NCI-H748 treated with DMSO at 0.1 percent for 48 hours (cell line): ENCODE results near the gene KRT74.

Experiments used
- DNase-seq: peaks from one replicate; lab custom pipeline; 2025; lab: John Stamatoyannopoulos, UW

The KRT74 gene

DNA sequence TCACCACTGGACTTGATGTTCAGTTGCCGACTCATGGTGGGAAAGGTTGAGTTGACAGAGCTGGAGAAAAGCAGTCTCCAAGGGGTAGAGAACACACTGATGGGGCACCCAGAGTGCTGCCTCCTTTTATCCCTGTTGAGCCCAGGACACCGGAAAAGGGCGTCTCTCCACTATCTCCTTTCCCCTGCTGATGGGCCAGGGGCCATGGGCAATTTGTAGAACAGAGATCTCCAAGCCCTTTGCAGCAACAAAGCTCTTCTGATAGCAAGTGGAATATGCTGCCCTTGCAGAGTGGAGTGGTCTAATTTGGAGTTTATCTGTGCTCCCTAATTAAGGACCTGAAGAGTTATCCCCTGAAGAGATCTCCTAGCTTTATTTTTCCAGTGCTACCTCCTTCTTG, at the start of gene KRT74:
TSS of gene KRT74 (minus strand) at position 101 of the 400 bp plus-strand sequence. CDS start at position 35, 66 bp downstream.
- DNase-seq, result no peak

DNA sequence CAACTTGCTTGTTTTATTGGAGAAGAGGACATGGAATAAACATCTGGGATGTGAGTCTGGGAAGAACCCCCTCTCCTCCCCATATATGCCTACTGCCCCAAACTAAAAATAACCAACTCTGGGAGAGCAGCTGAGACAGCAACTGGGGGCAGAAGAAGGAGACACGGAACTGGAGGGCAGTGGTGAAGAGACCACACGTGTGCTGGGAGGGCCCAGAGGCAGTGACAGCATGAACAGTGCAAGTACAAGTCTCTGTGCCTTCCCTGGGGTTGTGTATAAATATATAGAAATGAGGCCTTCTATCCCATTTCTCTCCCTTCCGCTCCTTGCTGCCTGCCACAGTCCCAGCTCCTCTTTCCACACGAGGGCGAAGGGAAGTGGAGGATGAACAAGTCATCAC, 48.7 kb upstream of the KRT74 start:
- DNase-seq, result no peak

DNA sequence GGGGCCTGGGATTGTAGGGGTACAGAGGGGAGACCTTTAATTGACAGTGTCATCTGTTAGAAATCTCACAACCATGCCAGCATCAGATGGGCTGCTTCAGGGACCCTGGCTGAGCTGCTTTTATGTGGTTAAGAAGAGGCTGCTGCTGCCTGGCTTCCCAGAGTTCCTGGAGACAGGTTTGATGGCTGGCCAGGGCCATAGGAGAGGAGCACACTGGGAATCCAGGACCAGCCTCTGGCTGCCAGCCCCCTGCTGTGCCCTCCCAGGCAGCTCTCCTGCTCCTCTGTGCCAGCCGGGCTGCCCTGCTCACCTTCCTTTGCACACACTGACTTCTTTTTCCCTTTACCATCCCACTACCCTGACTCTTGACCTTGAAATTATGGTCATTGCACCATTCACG, 45.2 kb upstream of the KRT74 start:
- DNase-seq, result no peak

DNA sequence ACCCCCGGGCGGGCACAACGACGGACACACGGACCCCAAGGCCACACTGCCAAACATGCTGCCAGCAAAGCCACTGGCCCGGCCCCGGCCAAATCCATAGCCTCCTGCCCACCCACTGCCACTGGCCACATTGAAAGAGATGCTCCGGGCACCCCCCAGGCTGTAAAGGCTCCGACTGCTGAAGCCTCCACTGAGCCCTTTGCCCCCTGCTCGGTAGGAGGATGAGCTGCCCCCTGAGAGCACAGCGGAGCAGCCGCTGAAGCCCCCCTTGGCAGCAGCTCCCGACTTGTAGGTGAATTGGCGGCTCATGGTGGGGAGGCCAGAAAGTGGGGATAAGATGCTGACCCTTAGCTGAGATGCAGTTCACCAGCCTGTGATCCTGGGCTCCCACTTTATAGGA, 44.6 kb upstream of the KRT74 start, which contains the start of gene KRT73:
TSS of gene KRT73 (minus strand) at position 344 of the 400 bp plus-strand sequence. CDS start at position 309, 35 bp downstream.
- no peak for DNase-seq

DNA sequence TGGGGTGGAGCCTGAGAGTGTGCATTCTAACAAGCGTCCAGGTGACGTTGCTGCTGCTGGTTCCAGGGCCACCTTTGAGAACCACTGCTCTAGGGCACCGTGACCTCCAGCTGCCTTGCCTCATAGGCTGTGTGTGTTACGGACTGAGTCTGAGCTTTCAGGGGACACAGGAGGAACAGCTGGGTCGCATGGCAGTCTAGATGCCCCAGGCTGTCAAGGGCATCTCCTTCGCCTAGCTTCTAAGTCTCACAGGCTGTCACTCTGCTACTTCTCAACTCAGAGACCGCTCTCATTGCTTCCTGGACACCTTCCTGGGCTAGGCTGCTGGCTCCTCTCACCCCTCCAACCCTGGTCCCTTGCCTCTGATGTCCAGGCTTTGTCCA, 43.8 kb upstream of the KRT74 start:
- no peak for DNase-seq

DNA sequence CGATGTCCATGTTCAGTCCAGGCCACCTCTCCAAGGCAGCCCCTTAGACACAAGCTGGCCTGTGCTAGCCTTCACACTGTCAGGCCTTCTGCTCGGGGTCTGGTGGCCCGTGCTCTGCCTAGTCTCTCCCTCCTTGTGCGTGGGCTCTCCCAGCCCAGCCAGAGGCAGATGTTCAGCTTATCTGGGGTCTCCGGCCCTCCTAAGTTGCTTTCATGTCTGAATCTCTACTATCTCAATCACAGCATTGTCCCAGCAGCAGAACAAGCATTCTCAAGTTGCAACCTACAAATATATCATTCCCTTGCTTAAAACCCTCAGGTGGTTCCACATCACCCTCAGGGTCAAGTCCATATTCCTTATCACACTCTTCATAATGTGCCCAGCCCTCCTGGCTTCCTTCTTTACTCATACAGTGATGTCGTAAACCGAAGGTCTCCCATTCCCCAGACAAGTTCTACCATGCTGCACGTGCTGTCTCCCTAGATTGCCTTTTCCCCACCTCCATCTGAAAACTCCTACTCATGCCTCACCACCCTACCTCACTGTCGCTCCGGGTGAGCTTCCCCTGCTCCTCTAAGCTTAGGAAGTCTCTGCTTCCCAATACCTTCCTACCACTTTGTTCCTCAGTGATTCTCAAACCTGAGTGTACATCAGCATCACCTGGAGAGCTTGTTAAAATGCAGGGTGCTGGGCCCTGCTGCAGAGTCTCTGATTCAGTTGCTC, 43.2 kb upstream of the KRT74 start:
- DNase-seq, result no peak

DNA sequence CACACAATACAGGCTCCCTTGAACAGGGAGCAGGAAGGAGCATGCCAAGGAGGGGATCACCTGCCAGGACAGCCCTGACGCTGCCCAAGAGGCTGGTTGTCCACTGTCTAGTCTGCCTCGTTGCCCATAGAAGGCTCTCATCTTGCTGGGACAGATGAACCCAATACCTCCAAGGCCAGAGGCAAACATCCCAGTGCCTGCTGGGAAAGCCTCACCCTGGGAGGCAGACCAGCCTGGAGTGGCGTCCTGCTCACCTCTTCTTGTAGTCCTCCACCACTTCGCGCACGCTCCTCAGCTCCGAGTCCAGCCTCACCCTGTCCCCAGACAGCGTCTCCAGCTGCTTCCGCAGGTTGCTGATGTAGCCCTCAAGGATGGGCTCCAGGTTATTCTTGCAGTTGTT, 42.3 kb upstream of the KRT74 start:
- no peak for DNase-seq

DNA sequence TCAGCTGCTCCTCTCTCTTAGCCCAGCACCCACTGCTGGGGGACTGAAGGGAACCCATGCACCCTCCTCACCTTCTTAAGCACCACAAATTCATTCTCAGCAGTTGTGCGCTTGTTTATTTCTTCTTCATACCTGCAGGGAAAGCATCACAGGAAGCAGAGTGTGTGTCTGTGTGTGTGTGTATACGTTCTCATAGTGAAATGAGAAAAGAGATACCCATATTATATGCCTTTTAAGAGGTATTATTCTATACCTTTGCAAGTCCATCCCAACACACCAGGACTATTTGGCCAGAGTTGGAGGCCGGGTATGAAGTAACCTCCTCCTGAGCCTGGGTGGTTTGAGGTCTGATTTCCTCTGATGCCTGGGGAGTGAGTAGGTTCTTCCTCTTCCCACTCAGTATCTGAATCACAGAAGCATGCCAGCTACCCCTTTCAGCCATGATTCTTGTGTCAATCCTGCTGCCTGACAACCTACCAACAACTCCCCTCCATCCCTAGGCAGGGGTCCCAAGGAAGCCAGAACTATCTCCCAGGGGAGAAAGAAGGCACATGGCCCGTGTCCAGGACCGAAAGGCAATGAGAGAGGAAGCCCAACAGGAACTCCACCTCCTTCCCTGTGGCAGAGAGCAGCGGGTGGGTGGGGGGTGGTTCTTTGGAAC, 41.7 kb upstream of the KRT74 start:
- DNase-seq, result no peak

DNA sequence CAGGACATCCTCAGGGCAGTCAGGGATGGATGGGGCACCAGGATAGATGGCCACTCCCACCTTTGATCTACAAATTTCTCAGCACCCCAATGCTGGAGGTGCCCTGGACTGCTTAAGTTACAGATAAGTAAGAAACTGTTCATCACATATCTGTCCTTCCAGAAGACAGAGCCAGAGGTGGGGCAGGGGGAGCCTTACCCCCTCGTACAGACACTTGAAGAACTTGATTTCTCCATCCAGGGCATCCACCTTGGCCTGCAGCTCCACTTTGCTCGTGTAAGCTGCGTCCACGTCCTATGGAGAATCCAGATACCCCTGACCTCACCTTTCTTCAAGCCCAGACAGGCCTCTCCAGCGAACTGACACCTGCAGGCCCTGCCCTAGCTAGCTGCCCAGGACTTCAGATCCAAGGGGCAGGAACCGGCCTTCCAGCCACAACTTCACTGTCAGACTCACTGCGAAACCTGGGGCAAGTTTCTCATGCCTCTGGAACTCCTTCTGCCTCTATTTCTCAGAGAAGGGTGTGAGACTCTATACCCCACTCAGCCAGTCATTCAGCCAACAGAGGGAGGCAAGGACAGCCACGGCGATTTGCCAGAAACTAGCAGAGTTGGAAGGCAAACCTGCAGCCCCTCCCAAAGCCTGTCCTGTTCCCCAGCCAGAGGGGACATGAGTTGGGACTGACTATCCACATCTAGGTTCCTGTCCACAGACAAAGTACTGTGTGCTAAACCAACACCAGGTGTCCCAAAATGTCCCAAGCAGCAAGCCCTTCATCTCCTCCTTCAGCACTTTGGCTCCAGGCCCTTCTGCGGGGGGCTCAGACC, 41.0 kb upstream of the KRT74 start:
- DNase-seq, result no peak

DNA sequence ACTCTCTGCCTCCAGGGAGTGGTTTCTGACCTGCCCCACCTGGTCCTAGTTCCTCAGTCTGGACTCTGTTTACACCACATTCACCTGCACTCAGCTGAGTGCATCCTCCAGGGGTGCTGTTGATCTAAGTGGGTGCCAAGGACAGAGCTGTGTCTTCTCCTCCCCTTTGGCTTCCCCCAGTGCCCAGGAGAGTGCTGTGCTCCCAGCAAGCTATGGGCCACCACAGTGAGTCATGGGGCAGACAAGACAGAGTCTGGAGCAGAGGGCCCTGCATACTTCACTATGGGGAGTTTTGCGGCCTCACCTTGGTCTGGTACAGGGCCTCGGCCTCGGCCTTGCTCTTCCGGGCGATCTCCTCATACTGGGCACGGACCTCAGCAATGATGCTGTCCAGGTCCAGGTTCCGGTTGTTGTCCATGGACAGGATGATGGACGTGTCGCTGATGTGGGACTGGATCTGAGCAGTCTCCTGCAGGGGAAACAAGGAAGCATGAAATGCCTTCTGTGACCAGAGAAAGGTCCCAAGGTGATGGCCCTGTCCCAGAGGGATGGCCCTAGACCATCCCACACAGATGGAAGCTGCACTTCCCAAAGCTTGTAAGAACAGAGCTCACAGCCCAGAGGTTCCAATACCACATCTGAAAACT, 39.9 kb upstream of the KRT74 start:
- no peak for DNase-seq

DNA sequence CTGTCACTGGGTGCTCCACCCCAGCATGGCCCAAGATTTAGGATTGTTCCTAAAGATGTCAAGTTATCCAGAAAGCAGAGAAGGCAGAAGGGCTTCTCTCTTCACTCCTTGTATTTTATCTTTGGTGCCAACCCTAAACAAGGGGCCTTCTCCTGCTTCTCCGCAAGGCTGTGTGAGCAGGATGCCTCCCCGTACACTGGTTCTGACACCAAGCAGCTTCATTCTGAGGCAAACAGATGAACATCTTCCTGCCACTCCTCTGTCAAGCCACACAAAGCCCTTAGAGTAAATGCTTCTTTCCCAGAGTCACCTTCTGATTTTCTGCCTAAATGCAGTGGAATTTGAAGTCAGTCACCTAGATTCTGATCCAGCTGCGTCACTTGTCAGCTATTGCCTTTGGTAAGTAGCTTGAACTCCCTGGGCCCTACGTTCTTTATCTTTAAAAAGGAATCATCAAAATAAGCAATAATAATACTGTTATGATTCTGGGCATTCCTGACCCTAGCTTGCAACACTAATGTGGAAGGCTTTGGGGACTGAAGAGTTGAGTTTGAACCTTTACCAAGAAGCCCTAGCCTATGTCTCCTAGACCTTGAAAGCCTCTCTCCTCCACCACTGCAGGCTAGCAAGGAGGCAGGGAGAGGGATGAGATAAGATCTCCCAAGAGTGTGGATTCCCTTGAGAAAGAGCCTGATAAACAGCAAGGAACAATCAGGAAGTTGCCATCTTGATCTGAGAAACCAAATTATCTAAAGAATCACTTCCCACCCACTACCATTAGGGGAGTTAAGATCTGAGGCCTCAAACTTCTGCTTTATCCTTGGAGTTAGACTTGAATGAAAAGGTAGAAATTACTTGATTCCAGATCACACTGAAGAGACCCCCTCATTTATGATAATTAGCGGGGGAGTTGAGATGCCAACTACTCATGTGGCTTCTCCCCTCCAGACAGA, 39.1 kb upstream of the KRT74 start:
- no peak for DNase-seq

DNA sequence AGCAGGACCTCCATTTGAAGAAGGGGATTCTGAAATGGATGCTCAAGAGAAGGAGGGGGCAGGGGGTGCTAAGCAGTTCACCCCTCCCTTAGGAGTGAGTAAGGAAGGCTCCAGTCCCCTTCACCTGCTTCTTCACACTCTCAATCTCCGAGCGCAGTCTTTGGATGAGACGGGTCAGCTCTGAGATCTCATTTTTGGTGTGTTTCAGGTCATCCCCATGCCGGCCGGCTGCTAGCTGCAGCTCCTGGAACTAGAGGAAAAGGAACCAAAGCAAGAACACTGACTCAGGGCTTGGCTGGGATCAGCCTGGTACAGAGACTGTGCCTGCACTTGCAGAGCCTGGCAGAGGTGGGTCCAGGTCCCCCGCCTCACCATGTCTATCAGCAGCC, 37.4 kb upstream of the KRT74 start:
- DNase-seq, result no peak

DNA sequence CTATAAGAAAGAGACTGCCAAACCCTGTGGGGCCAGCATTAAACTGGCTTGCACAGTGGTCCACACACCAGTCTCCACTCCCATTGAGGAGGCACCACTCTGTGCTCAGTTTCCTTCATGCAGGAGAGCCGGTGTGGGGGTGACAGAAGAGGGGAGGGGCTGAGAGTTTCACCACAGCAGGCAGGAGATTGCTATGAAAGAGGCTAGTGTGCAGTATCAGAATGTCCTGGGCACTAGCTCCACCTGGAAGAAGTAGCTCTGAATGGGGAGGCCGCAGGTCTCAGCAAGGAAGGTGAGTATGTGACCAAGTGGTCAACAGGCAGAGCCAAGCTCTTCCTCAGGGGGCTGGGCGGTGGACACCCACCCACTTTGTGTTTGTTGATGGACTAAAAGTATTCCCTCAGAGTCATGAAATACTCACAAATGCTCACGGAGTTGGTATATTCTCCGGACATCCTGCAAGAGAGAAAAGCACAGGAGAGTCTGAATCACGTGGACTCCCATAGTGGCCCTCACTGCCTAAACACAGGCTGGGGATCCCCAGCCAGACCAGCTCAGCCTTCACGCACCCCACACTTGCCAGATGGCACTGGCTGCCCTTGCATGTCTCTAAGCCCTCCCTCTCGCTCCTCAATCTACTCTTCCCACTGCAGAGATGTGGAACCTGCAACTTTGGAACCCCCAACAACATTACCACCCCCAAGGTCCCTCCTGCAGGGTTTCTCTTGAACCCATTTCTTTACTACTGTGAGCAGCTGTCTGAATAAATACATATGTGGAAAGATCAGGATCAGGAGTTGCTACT, 35.4 kb upstream of the KRT74 start:
- DNase-seq, result no peak

DNA sequence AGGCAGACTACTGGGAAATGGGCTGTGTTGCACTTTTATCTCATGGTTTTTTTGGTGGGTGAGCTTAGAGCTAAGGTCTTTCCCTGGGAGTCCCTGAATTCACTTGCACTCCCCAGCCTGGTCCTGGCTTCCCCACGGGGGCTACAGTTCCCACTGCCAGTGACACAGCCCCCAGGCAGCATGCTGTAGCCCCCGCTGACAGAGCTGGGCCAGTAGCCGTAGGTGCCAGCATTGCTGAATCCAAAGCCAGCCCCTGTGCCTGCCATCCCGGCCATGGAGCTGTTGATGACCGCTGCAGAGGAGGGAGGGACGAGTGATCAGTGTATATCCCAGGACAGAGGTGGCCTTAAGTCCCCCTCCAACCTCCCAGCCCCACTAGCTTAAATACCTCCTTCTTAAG, 34.5 kb upstream of the KRT74 start:
- no peak for DNase-seq

DNA sequence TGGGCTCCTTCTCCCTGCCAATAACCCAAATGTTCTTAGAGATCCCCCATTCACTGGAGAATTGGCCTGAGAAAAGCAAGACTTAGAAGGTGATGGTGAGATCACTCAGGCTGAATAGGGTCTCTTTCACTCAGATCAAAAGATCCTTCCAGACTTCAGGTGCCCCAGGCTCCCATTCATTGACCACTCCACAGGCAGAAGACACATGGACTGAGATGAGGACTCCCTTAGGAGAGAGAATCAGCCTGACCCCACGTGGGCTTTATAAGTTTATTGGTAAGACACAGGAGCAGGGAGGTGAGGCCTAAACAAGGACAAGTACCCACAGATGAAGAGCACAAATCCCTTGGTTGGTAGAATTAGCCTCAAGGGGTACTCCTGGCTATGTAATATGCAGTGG, 33.7 kb upstream of the KRT74 start:
- DNase-seq, result no peak

DNA sequence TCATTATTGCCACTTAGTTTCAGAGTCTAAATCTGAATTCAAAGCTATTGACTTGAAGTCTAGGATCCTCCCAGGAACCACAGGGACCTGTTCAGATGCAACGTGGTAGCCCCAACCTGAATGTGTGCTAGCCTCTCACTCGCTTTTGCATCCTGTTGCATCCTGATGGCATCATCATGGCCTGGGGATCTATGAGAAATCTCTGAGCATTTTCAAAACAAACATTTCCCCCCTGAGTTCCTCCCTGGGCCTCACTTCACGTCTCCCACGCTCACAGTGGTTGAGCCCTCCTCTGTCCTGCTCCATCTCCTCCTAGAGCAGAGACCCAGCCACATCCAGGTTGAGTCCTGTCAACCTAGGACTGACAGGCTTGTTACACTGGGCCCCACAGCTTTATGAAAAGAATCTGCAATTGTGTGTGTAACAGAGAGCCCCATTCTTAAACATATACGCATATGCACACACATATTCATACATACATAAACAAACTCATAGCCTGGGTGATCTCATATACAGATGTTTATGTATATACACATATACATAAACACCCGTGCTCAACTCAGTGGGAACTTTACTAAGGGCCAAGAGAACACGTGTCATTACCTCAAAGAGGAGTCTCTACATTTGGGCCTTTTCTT, 33.1 kb upstream of the KRT74 start:
- DNase-seq, result no peak

DNA sequence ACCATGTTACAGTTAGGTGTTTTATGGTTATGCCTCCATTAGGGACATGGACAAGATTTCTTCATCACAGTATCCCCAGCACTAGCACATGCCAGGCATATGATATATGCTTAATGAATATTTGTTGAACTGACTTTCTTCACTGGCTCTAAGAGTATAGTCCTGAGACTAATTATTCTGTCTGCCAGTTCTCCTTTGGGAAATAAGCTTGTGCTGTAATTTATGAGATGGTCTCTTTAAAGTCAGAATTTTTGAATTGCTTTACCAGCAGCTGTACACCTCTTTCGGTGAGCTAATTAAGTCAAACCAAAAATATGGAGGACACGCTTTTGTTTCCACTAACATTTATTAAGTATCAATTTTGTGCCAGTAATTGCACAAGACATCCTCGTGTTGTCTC, 32.5 kb upstream of the KRT74 start:
- no peak for DNase-seq

DNA sequence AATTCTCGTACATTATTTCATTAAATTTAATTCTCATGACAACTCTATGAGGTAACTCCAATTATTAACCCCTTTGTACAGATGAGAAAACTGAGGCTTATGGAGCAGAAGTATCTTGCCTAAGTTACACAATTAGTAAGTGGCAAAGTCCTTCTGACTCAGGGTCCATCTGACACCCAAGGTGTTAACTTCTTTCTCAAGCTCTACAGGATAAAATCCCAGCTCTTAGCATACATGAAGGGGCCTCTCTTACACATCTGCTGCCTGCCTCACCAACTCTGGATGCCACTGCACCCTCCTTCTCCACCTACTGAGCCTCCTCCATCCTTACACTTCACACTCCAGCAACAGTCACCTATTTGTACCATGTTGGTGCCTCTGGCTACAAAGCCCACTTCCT, 31.9 kb upstream of the KRT74 start:
- no peak for DNase-seq

DNA sequence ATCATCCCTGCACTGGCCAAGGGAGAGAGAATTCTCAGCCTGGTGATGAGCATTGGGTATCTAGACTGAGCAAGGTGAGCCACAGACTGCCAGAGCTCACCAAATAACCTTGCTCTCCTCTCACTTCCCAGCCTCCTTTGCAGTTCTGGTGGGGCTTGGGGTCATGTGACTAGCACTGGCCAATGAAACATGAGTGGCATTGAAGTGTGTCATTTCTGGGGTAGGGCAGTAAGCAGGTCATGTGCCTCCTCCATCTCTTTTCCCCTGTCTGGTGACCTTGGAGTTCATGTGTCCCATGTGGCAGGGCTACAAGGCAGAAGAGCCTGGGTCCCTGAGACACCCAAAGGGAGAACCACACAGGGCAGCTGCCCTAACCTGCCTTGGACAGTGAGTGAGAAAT, 31.2 kb upstream of the KRT74 start:
- DNase-seq, result no peak

DNA sequence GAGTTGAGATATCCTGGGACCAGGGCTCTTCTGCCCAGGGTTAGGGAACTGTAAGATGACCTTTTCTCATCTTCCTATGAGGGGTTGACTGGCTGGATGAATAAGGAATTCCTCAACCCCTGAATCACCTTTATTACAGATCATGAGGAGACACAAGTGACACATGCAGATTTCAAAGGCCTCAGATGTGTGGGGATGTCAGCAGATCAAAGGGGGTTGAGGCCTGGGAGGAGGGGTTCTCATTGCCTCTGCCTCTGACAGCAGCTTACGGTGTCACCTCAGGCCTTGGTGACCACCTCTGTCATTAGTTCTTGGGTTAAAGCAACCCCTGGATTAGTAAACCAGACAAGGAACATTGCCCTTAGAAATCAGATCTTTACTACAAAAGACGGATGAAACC, 29.7 kb upstream of the KRT74 start:
- no peak for DNase-seq
